ENCODE data around the gene NEUROG2.
A peak's percentile ranks its signal among the peaks of the same experiment; 100 is the strongest.
"Not testable (repeated sequence)": the region's sequence is repeated elsewhere in the genome, so short reads cannot be mapped to it uniquely, and the experiment has no call there.

NEUROG2 gene

GRCh38 chr4:112516066-112516470, at the start of gene NEUROG2:
Gene NEUROG2 (minus strand): TSS chr4:112516180. CDS start chr4:112515475, 705 bp downstream.
- no peak for DNase-seq (ENCODE audit: low read depth)

GRCh38 chr4:112564706-112565270, 48.8 kb upstream of the NEUROG2 start:
- no peak for DNase-seq (ENCODE audit: low read depth)

GRCh38 chr4:112563431-112564200, 47.6 kb upstream of the NEUROG2 start:
- no peak for DNase-seq (ENCODE audit: low read depth)

- DNase-seq (ENCODE audit: low read depth) = no peak
Measured at GRCh38 chr4:112562254-112562879, 46.4 kb upstream of the NEUROG2 start.

- no peak for DNase-seq (ENCODE audit: low read depth)
Measured at GRCh38 chr4:112560084-112560483, 44.1 kb upstream of the NEUROG2 start.

- no peak for DNase-seq (ENCODE audit: low read depth)
Measured at GRCh38 chr4:112559053-112559452, 43.1 kb upstream of the NEUROG2 start.

GRCh38 chr4:112557676-112558411, 41.9 kb upstream of the NEUROG2 start:
- no peak for DNase-seq (ENCODE audit: low read depth)

GRCh38 chr4:112554271-112554670, 38.3 kb upstream of the NEUROG2 start:
- not testable (repeated sequence) for DNase-seq (ENCODE audit: low read depth)

- DNase-seq (ENCODE audit: low read depth) = peak; percentile 79
Measured at GRCh38 chr4:112552668-112553067, 36.7 kb upstream of the NEUROG2 start.

GRCh38 chr4:112550728-112551127, 34.7 kb upstream of the NEUROG2 start:
- DNase-seq (ENCODE audit: low read depth) = no peak

GRCh38 chr4:112546476-112546875, 30.5 kb upstream of the NEUROG2 start:
- no peak for DNase-seq (ENCODE audit: low read depth)

GRCh38 chr4:112545346-112545745, 29.4 kb upstream of the NEUROG2 start:
- no peak for DNase-seq (ENCODE audit: low read depth)

GRCh38 chr4:112540695-112541094, 24.7 kb upstream of the NEUROG2 start:
- DNase-seq (ENCODE audit: low read depth) = no peak

- DNase-seq (ENCODE audit: low read depth) = no peak
Measured at GRCh38 chr4:112536123-112536522, 20.1 kb upstream of the NEUROG2 start.

GRCh38 chr4:112532267-112532666, 16.3 kb upstream of the NEUROG2 start:
- peak; percentile 43 for DNase-seq (ENCODE audit: low read depth)

GRCh38 chr4:112531146-112531545, 15.2 kb upstream of the NEUROG2 start:
- no peak for DNase-seq (ENCODE audit: low read depth)

GRCh38 chr4:112526061-112526460, 10.1 kb upstream of the NEUROG2 start:
- peak; percentile 15 for DNase-seq (ENCODE audit: low read depth)

GRCh38 chr4:112523764-112524505, 8.0 kb upstream of the NEUROG2 start:
- DNase-seq (ENCODE audit: low read depth) = no peak

GRCh38 chr4:112523008-112523721, 7.2 kb upstream of the NEUROG2 start:
- DNase-seq (ENCODE audit: low read depth) = no peak

- not testable (repeated sequence) for DNase-seq (ENCODE audit: low read depth)
Measured at GRCh38 chr4:112522431-112522830, 6.5 kb upstream of the NEUROG2 start.

Data from HS-27A (cell line).